TTC549 (cell line): ENCODE results near the gene OR14A2.
"Not testable (repeated sequence)": the region's sequence is repeated elsewhere in the genome, so short reads cannot be mapped to it uniquely, and the experiment has no call there.

Experiments
- FAIRE-seq: peaks from 2 replicates; lab custom pipeline; 2012; peaks lifted over from hg19 to GRCh38; lab: Jason Lieb, UNC

OR14A2 gene

GRCh38 chr1:247748041-247748440 lies at the start of gene OR14A2:
Gene OR14A2, minus strand, starts transcription at chr1:247748141.
- FAIRE-seq = no peak

GRCh38 chr1:247797518-247797917 lies 49.6 kb upstream of the OR14A2 start:
- FAIRE-seq = no peak

GRCh38 chr1:247769603-247770002 lies 21.7 kb upstream of the OR14A2 start:
- no peak for FAIRE-seq

- FAIRE-seq = no peak
Measured at GRCh38 chr1:247760456-247760855, 12.5 kb upstream of the OR14A2 start, which contains the start of gene OR1C1. Gene OR1C1, minus strand, starts transcription at chr1:247760556. Its CDS starts 2,150 bp downstream, at chr1:247758406.

GRCh38 chr1:247754311-247754710 lies 6.4 kb upstream of the OR14A2 start:
- not testable (repeated sequence) for FAIRE-seq

GRCh38 chr1:247749870-247750269 lies 1.9 kb upstream of the OR14A2 start:
- FAIRE-seq = no peak

GRCh38 chr1:247747616-247748015 lies 325 bp downstream of the OR14A2 start:
- no peak for FAIRE-seq

- no peak for FAIRE-seq
Measured at GRCh38 chr1:247746391-247746935, 1.5 kb downstream of the OR14A2 start.

- not testable (repeated sequence) for FAIRE-seq
Measured at GRCh38 chr1:247742215-247742760, 5.7 kb downstream of the OR14A2 start.

GRCh38 chr1:247741756-247742155 lies 6.2 kb downstream of the OR14A2 start:
- no peak for FAIRE-seq

- FAIRE-seq = no peak
Measured at GRCh38 chr1:247740721-247741120, 7.2 kb downstream of the OR14A2 start.

- FAIRE-seq = no peak
Measured at GRCh38 chr1:247738315-247738714, 9.6 kb downstream of the OR14A2 start, which contains the start of gene OR14K1. Gene OR14K1, plus strand, starts transcription at chr1:247738615. Its CDS starts 0 bp downstream, at chr1:247738615.

GRCh38 chr1:247721222-247721621 lies 26.7 kb downstream of the OR14A2 start:
- FAIRE-seq = peak; percentile 46

GRCh38 chr1:247716546-247716945 lies 31.4 kb downstream of the OR14A2 start, which contains the start of gene OR6F1:
Gene OR6F1, minus strand, starts transcription at chr1:247716646. Its CDS starts 3,891 bp downstream, at chr1:247712755.
- FAIRE-seq = no peak

- FAIRE-seq = no peak
Measured at GRCh38 chr1:247713753-247714152, 34.2 kb downstream of the OR14A2 start.

GRCh38 chr1:247710681-247711080 lies 37.3 kb downstream of the OR14A2 start:
- FAIRE-seq = not testable (repeated sequence)

GRCh38 chr1:247701338-247701737 lies 46.6 kb downstream of the OR14A2 start:
- no peak for FAIRE-seq

GRCh38 chr1:247681288-247681897 lies 66.5 kb downstream of the OR14A2 start:
- FAIRE-seq = peak; percentile 77

- no peak for FAIRE-seq
Measured at GRCh38 chr1:247680171-247680570, 67.8 kb downstream of the OR14A2 start.

- FAIRE-seq = no peak
Measured at GRCh38 chr1:247679639-247680038, 68.3 kb downstream of the OR14A2 start, which contains the start of gene OR13G1. Gene OR13G1, minus strand, starts transcription at chr1:247679739. Its CDS starts 6,698 bp downstream, at chr1:247673041.
